Gastrocnemius medialis (tissue), 4 donors: Measurements from ENCODE around the gene TNS3.

Source experiments
- POLR2A ChIP-seq, 2 donors: fragments of 450-650 bp; IDR thresholded peaks; one replicate each; pipeline ENCODE4 v1.6.1; 2017; ENCODE audit warnings: antibody characterized with exemption in 2 of 2, mild to moderate bottlenecking in 2 of 2, moderate library complexity in 2 of 2
- TF ChIP-seq, protein P1 (sequence below), 5 experiments: fragments of 450-650 bp in 3 of 5; fragments of 200-600 bp in 2 of 5; sonication (generic) in 2 of 5; IDR thresholded peaks in 4 of 5; conservative IDR thresholded peaks in 1 of 5; 1 replicate in 4 of 5; 2 replicates in 1 of 5; pipeline ENCODE4 v1.5.1; 2016 to 2019; ENCODE audit warnings: antibody characterized with exemption in 5 of 5, mild to moderate bottlenecking in 3 of 5, moderate library complexity in 3 of 5

DNA sequence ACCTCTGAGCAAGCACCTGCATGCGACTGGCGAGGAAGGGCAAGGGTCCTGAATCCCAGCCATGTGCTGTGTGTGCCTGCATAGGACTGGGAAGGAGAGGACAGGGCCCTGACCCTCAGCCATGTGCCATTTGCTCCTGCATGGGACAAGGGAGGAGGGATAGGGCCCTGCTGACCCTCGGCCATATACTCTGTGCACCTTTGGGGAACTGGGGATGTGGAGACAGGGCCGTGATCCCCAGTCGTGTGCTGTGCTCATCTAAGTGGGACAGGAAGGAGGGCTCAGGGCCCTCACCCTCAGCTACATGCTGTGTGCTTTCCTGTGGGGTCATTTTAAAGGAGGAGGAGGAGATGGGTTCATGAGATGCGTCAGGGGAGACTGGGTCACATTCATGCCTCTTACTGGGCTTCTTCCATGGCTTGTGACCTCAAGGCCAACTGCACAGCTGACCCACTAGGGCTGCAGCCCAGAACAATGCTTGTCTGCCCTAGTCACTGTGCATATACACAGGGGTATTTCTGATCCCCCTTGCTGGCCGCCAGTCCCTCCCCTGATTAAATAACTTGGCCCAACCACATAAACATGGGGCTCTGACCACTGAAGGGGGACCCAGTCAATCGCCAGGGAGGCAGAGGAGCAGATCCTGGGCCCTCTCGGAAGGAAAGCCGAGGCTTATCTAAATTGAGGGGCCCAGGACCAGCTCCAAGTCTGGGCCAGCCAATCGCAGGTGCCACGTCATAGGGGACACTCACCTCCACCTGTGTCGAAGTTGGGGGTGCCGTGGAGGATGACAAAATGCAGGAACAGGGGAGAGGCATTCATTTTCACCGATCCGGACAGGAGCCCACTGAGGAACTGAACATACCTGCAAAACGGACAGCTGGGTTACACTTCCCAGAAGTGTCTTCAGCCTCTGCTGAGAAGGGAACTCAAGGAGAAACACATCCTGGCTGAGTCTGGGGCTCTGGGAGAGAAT lies 167.3 kb downstream of the TNS3 start:
- TF ChIP-seq, protein P1, sequence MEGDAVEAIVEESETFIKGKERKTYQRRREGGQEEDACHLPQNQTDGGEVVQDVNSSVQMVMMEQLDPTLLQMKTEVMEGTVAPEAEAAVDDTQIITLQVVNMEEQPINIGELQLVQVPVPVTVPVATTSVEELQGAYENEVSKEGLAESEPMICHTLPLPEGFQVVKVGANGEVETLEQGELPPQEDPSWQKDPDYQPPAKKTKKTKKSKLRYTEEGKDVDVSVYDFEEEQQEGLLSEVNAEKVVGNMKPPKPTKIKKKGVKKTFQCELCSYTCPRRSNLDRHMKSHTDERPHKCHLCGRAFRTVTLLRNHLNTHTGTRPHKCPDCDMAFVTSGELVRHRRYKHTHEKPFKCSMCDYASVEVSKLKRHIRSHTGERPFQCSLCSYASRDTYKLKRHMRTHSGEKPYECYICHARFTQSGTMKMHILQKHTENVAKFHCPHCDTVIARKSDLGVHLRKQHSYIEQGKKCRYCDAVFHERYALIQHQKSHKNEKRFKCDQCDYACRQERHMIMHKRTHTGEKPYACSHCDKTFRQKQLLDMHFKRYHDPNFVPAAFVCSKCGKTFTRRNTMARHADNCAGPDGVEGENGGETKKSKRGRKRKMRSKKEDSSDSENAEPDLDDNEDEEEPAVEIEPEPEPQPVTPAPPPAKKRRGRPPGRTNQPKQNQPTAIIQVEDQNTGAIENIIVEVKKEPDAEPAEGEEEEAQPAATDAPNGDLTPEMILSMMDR (IDR thresholded peaks at IDR 0.05 in 4 of 5, conservative IDR thresholded peaks at IDR 0.05 in 1 of 5) = no peak
- no peak for TF ChIP-seq POLR2A (IDR thresholded peaks at IDR 0.05)
